Right ventricle myocardium inferior (tissue), 1 donor: ENCODE results near the gene SLC29A2. TPM values are rescaled to one million over a fixed set of nuclear protein-coding genes. Genes with fewer than 3 reads are reported as not detected.
"Not testable (repeated sequence)": the region's sequence is repeated elsewhere in the genome, so short reads cannot be mapped to it uniquely, and the experiment has no call there.

ENCODE experiments used
- ATAC-seq: fragments of 200-7000 bp; cut with Tn5 transposase; one replicate; pipeline ENCODE4 v1.9.1; 2020; ENCODE audit warnings: mild to moderate bottlenecking, moderate library complexity
- DNase-seq: peaks from one replicate; pipeline ENCODE4 v3.0.0; 2021; ENCODE audit errors: missing footprints
- intact Hi-C: fragments of 100-400 bp; cut with DNase I; formaldehyde crosslinking; loops from one replicate; pipeline ENCODE4 v1.11.0; 2022
- total RNA-seq: library from RNA; stranded (reverse); fragmentation: NEBNext Ultra II Directional; extraction: Animal tissue kit (Norgen Biotek cat#: 25700); gene quantifications from one replicate; pipeline ENCODE4 v1.2.1, GENCODE V29; 2021
- donor health status: DM: no; HTN: yes; CAD: no; lungs with severe emphysema.

The SLC29A2 gene
- total RNA-seq, 1 donor from 2014 or later, result 16.8 TPM

DNA sequence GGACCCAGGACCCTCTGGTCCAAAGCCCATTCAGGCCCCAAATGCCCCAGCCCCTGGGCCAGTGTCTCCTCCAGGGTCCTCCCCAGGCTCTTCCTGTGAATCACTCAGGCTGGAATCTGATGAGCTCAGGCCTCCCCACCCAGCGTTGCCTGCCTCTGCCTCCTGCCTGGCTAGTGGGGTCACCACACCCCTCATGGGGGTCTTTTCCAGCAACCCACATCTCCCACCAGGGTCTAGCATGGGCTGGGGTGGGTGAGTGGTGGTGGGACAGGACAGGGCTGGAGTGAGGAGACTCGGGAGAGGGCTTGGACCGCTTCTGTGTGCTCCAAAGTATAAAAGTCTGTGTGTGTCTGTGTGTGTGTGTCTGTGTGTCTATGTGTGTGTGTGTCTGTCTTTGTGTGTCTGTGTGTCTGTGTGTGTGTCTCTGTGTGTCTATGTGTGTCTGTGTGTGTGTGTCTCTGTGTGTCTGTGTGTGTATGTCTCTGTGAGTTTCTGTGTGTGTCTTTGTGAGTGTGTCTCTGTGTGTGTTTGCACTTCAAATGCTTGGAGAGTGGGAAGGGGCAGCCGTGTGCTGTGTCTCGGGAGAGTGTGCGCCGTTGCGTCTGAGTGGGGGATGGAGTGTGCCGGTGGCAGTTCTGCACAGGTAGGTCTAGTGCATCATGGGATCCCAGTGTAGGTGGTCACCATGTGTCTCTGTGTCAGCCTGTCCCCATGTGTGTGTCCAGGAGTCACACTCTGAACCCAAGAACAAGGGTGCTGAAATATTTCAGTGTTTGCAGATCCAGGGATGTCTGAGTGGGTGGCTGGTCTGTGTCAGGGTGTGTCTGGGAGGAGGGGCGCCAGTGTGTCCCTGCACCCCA, 44.2 kb downstream of the SLC29A2 start:
- intact Hi-C loops, result loop anchor here (1.0 kb wide), 1 partner anchor 15 kb away; no protein-coding TSS in a partner anchor
- ATAC-seq (peak; percentile 30), DNase-seq (peak; percentile 58)

DNA sequence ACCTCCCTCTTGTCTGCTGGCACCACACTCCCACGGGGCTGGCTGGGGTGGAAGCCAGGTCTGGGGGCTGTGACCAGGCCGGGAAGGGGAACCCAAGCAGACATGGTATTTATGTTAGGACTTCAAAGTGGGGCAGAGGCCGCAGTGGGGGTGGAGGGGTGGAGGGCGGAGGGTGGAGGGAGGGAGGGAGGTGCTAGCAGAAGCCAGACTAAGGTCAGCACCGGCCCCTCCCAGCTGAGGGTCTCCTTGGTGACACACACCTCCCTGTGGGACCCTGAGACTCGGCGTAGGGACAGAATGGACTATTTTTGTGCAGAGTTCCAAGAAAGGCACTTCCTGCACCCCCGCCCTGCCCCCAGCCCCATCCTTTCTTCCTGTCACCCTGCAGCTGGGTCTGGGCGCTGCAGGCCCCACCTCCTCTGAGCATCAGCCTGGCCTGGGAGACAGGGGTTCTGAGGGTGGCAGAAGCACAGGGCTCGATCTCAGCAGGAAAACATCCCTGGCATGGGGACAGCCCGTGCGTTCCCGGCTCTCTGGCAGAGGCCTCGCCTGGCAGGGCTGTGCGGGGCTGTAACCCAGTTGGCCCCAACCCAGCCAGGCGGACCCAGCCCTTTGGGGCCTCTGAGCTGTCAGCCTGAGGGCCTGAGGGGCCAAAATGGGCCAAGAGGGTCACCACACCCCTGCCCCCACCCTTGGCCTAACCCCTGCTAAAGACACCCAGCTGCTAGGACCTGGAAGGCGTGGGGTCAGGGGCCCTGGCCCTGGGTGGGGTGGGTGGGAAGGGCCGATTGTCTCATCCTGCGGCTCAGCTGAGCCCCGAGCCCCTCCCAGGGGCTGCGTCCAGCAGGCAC, 45.1 kb downstream of the SLC29A2 start:
- intact Hi-C loops, result no loop called here
- peak; percentile 83 for DNase-seq

DNA sequence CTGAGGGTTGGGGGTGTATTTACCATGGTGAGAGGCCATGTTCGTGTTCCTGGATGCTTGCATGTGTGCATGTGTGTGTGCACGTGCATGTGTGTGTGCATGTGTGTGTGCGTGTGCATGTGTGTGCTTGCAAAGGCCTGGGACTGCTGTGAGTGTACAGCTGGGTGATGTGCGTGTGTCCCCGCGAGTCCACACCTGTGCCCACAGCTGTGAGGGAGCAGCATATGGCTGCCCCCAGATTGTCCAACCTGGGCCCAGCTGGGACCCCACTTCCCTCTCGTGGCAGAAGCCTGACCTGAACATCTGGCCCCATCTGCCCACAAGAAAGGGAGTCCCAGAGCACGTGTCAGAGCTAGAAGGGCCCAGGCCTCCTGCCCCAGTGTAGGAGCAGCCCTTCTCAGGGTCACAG, 46.3 kb downstream of the SLC29A2 start:
- intact Hi-C loops, result no loop called here
- no peak for ATAC-seq
- peak; percentile 49 for DNase-seq

More for the DNA sequence above, 45.1 kb downstream of the SLC29A2 start:
- peak; percentile 62 for ATAC-seq

DNA sequence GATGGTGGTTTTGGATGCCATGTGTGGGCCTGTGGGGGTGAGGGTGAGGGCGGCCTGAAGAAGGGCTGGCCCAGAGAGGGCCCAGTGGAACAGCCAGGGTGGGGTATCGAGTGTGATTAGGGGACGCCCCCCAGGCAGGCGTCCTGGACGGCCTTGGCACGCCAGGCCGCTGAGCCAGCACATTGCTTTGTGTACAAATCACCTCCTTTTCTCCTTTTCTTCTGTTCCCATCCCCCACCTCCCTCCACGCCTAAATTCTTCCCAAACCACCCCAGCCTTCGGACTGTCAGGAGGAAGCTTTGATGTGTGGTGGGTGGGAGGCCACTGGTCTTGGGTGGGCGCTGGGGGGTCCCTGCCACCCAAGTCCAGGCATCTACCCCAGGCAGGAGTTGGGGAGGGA, 46.9 kb downstream of the SLC29A2 start:
- DNase-seq, result peak; percentile 55
- intact Hi-C loops, result no loop called here
- ATAC-seq, result no peak

DNA sequence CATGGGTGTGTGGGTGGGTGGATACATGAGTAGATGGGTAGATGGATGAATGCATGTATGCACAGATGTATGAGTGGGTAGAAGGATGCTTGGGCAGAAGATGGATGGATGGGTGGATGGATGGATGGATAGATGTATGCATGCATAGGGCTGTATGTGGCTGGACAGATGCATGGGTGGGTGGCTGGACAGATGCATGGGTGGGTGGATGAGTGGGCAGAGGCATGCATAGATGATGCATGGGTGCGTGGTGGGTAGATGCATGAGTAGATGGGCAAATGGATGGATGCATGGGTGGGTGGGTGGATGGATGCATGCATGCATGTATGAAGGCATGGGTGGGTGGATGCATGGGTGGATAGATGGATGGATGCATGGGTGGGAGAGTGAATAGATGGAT, 47.9 kb downstream of the SLC29A2 start:
- ATAC-seq, result no peak

DNA sequence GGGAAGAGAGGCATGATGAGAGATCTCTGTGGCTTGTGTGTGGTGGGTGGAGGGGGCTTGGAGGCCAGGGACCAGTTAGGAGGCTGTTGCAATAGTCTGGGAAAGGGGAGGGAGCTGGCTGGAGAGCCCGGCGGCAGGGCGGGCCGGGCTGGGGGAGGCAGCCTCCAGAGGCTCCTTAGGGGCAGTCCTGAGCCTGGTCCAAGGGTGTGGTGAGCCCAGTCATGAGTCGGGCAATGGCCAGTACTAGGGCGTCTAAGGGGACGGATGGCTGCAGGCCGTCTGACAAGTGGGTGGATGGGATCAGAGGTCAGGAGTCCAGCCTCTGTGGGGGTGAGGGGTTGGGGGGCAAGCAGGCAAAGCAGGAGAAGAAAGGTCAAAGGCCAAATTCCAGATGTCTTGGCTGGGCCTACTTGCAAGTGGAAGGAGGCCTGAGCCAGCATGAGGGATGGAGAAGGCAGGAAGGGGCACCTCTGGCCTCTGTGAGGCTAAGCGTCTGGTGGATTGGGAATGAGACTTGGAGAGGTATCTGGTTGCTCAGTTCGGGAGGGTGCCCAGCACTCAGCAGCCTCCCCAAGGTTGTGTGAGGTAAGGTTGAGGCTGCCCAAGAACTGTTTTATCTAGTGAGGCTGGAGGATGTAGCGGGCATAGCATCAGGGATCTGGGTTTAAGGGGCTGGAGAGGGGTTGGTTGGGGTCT, 48.7 kb downstream of the SLC29A2 start:
- DNase-seq, result peak; percentile 85
- ATAC-seq, result peak; percentile 78
- intact Hi-C loops, result no loop called here

More for the DNA sequence above, 47.9 kb downstream of the SLC29A2 start:
- intact Hi-C loops, result no loop called here
- DNase-seq, result peak; percentile 32

DNA sequence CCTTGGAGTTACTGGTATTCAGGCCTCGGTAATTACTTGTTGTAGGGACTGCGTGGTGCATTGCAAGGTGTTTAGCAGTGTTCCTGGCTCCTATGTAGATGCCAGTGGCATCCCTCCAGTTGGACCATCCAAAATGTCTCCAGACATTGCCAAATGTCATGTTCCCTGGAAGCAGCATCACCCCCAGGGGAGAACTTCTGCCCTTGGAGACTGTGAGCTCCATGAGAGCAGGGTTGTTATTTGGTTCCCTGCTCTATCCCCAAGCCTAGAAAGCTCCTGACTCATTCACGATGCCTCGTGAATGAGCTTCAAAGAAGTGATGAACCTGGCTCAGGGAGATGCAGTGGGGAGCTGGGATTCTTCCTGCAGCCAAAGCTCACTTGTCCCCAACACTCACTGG, 50.0 kb downstream of the SLC29A2 start:
- DNase-seq, result no peak
- intact Hi-C loops, result no loop called here

DNA sequence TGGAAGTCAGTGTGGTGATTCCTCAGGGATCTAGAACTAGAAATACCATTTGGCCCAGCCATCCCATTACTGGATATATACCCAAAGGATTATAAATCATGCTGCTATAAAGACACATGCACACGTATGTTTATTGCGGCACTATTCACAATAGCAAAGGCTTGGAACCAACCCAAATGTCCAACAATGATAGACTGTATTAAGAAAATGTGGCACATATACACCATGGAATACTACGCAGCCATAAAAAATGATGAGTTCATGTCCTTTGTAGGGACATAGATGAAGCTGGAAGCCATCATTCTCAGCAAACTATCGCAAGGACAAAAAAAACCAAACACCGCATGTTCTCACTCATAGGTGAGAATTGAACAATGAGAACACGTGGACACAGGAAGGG, 50.8 kb downstream of the SLC29A2 start:
- intact Hi-C loops, ATAC-seq, DNase-seq: not testable (repeated sequence)

More for the DNA sequence above, 50.0 kb downstream of the SLC29A2 start:
- ATAC-seq, result no peak

DNA sequence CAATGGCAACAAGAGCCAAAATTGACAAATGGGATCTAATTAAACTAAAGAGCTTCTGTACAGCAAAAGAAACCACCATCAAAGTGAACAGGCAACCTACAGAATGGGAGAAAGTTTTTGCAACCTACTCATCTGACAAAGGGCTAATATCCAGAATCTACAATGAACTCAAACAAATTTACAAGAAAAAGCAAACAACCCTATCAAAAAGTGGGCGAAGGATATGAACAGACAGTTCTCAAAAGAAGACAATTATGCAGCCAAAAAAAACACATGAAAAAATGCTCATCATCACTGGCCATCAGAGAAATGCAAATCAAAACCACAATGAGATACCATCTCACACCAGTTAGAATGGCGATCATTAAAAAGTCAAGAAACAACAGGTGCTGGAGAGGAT, 51.3 kb downstream of the SLC29A2 start:
- ATAC-seq, DNase-seq, intact Hi-C loops: not testable (repeated sequence)

DNA sequence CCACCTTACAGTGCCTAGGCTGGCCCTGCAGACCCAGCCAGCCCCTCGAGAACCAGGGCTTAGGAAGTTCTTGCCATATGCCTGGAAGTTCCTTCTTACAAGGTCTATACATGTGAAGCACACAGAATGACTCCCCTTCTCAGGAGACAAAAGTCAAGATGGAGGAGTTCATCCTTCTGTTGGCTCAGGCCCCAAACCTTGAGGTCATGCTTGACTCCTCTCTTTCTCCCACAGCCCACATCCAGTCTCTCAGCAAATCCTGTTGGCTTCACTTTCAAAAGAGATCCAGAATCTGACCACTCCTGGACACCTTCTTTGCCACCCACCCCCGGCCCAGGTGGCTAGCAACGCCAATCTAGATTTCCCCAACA, 53.0 kb downstream of the SLC29A2 start:
- DNase-seq, result peak; percentile 28
- no peak for ATAC-seq
- intact Hi-C loops, result no loop called here

DNA sequence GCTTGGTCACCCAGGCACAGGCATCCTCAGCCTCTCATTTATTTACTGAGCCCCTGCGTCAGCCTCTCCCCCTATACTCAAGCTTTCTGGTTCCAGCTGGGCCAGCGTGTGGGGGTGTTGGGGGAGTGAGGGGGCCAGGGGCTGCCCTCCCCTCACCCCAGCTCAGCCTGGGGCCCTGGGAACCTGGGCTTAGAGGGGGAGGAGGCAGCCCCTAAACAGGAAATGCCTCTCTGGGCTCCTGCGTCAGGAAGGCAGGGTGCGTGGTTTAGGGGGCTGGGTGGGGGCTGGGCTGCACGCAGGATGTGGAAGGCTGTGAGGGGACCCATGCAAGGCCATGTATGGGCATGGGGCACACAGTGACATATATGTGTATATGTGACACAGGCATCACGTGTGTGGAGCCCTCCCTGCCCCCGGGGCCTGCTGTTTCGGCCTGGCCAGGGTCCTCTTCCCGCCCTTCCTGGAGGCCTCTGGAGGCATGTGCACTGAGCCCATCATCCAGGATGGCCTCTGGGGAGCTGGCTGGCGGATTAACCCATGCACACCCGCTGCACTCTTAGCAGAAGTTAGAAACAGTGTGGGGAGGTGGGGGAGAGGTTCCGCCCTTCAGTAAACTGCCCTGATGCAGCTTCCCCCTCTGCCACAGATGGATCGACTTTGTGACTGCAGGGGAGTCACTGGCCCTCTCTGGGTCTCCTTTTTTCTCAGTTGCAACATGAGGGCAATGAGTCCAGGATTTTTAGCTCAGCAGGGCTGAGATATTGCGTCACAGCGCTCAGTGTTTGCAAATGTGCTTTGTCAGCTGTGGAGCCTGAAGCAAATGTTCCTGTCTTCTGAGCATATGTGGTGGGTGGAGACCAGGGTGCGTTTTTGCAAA, 53.6 kb downstream of the SLC29A2 start:
- intact Hi-C loops, result no loop called here

DNA sequence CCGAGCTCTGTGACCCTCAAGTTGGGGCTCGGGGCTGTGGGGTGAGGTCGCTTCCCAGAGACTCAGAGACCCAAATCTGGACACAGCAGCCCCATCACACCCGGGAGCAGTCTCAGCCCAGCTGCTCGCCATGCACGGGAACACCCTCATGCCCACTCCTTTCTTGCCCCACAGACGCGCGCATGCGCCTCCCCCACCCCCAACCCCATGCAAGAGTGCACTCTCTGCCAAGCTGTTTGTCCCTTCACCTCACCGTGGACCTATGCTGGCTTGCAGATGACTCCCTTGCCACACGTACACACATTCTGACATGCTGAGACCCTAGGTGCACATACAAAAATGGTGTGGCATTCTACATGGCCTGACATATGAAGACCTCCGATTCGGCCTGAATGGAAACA, 54.2 kb downstream of the SLC29A2 start:
- peak; percentile 73 for DNase-seq
- ATAC-seq, result peak; percentile 11
- intact Hi-C loops, result no loop called here

More for the DNA sequence above, 53.6 kb downstream of the SLC29A2 start:
- peak; percentile 87 for DNase-seq
- ATAC-seq, result peak; percentile 41

DNA sequence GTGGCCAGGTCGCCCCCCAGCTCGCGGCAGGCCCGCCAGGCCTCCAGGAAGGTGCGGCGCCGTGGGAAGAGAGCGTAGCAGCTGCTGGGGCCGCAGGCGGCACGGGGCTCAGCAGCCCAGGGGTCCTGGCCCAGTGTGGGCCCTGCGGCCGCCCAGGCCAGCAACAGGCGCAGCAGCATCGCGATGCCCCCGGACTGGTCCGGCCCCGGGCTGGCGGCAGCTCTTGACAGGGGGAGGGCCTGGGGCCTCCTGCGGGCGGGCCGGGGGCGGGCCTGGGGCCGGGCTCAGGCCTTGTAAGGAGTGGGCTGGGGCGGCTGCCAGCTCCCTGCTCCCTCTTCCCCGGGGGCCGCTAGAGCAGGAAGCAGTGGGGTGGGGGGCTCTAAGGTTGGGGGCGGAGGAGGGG, 54.7 kb downstream of the SLC29A2 start, which contains the start of gene CD248:
TSS of gene CD248 (minus strand) at position 196 of the 403 bp plus-strand sequence. CDS start at position 179, 17 bp downstream.
- peak; percentile 58 for ATAC-seq
- intact Hi-C loops, result no loop called here
- peak; percentile 91 for DNase-seq

DNA sequence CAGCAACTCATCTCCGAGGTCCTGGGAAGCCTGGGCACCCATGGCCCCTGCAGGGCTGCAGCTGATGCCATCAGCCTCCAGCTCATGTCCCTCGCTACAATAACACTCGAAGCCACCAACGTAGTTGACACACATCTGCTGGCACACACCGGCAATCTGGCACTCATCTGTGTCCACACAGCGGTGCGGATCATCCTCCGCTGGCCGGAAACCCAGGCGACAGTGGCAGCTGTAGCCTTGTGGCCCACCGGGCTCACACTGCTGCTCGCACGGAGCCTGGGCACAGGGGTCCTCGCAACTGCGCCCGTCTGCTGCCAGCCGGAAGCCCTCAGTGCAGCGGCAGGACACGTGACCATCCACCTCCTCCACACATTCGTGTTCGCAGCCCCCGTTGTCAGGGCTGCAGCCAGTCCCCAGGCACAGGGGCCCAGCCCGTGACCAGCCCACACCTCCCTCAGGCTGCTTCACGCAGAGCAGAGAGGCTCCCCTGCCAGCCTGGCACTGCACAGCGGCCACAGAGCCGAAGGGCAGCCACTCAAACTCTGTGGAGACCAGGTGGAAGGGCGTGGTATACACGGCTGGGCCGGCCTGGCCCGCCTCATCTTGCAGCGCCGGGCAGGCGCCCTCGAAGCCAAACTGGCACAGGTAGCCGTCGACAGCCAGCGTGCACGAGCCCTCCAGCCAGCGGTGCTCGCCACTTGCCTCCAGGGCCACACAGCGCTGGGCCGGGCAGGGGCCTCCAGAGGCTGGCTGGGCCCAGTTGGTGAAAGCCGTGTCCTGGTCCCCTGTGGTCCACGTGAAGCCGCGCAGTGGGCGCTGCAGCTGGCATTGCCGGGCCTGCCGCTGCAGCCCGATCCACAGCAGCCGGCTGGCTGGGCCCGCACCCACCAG, 55.4 kb downstream of the SLC29A2 start:
- intact Hi-C loops, result no loop called here
- DNase-seq, result peak; percentile 68

DNA sequence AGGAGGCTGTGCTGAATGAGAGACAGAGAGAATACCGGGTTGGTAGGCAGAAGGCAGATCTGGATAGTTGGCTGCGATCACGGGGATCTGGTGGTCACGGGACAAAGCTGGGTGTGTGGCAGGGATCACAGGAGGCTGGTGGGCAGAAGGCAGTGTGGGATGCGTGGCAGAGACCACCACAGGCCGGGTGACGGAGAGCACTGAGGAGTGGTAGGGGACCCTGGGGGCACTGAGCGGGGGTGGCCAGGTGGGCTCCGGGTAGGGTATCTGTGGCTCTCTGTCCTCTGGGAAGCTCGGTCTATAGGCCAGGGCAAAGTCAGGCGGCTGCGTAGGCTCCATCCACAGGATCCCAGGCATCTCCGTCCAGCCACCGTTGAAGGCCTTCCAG, 56.1 kb downstream of the SLC29A2 start:
- intact Hi-C loops, result no loop called here
- ATAC-seq, result no peak
- peak; percentile 54 for DNase-seq

More for the DNA sequence above, 55.4 kb downstream of the SLC29A2 start:
- ATAC-seq, result no peak

DNA sequence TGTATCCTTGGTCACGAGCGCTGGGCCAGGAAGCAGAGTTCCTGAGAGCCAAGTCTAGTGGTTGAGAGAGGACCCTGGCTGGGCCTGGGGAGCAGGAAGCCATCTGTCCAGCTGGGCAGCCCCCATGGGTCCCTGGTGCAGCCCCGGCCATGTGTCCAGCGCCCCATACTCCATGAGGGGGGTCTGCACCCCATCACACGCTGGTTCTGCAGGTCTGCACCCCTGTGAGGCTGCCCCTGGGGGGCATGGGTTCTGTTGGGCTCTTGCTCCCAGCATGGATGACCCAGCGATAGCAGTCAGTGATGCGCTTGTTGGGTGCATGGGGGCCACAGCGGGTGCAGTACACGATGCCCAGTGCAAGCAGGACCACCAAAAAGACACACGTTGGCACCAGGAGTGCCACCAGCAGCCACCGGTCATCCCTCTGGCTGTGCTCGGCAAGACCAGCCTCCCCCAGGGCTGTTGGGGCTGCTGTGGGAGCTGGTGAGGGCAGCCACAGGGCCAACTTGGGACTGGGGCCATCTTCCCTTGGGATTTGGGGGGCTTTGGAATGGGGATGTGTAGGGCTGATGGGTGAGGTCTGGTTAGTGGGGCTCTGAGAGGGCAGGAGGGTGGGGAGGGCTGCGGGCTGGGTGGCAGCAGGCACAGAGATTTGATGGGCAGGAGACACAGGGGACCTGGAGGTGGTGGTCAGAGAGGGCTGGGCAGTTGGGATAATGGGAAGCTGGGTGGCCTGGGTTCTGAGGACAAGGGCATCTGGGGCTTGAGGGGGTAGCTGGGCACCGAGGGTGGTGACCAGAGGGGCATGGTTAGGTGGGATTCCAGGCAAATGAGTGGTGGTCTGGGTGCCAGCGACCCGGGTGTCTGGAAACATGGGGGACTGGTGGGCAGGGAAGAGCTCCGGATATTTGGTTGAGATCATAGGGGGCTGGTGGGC, 56.7 kb downstream of the SLC29A2 start:
- DNase-seq (peak; percentile 35), ATAC-seq (no peak)
- intact Hi-C loops, result loop anchor here (5.0 kb wide), 1 partner anchor 32 kb away; the partner anchor contains the start of genes B4GAT1 and BRMS1
